Endothelial cell of umbilical vein (primary cell): ENCODE data around the gene MPLKIP.

Experiments used
- EZH2 ChIP-seq: IDR thresholded peaks from 2 replicates; pipeline ENCODE4 v1.6.1; 2012; ENCODE audit warnings: borderline replicate concordance, low read depth, mild to moderate bottlenecking, moderate library complexity, low read length, inconsistent platforms; ENCODE audit not compliant: severe bottlenecking
- JUN ChIP-seq: IDR thresholded peaks from 2 replicates; pipeline ENCODE4 v1.6.1; 2011; ENCODE audit warnings: borderline replicate concordance, low read depth; ENCODE audit not compliant: insufficient read length, insufficient read depth
- POLR2A ChIP-seq: IDR thresholded peaks from 2 replicates; pipeline ENCODE4 v1.6.1; 2012; ENCODE audit warnings: low read depth, mild to moderate bottlenecking, control low read depth, low read length
- POLR2AphosphoS5 ChIP-seq: IDR thresholded peaks from 2 replicates; pipeline ENCODE4 v1.6.1; 2012; ENCODE audit warnings: low read depth, mild to moderate bottlenecking, control low read depth, low read length, moderate library complexity; ENCODE audit not compliant: insufficient read depth
- TF ChIP-seq, protein P1 (sequence below), 2 donors: IDR thresholded peaks; 1 replicate in 1 of 2; 2 replicates in 1 of 2; pipeline ENCODE4 v1.5.1; 2011; ENCODE audit warnings: low read length in 2 of 2, mild to moderate bottlenecking in 2 of 2, moderate library complexity in 2 of 2, control low read depth in 1 of 2, inconsistent platforms in 1 of 2, low read depth in 1 of 2; ENCODE audit not compliant: insufficient read depth in 1 of 2; ENCODE audit errors: extremely low read depth in 1 of 2

- TF ChIP-seq, protein P1, sequence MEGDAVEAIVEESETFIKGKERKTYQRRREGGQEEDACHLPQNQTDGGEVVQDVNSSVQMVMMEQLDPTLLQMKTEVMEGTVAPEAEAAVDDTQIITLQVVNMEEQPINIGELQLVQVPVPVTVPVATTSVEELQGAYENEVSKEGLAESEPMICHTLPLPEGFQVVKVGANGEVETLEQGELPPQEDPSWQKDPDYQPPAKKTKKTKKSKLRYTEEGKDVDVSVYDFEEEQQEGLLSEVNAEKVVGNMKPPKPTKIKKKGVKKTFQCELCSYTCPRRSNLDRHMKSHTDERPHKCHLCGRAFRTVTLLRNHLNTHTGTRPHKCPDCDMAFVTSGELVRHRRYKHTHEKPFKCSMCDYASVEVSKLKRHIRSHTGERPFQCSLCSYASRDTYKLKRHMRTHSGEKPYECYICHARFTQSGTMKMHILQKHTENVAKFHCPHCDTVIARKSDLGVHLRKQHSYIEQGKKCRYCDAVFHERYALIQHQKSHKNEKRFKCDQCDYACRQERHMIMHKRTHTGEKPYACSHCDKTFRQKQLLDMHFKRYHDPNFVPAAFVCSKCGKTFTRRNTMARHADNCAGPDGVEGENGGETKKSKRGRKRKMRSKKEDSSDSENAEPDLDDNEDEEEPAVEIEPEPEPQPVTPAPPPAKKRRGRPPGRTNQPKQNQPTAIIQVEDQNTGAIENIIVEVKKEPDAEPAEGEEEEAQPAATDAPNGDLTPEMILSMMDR (IDR thresholded peaks at IDR 0.05; ENCODE audit: extremely low read depth in 1 of 2, insufficient read depth in 1 of 2, low read depth in 1 of 2, low read length in 2 of 2), result no peak
- TF ChIP-seq JUN (no peak), POLR2AphosphoS5 (no peak), POLR2A (no peak), EZH2 (no peak)
These were observed 28.4 kb downstream of the MPLKIP start for GRCh38 chr7:40105879-40106473.
